ENCODE results near the gene TMEM184A. TPM values are rescaled to one million over a fixed set of nuclear protein-coding genes. Genes with fewer than 3 reads are reported as not detected.

The TMEM184A gene
- total RNA-seq, 1 donor from 2014 or later: not detected

DNA sequence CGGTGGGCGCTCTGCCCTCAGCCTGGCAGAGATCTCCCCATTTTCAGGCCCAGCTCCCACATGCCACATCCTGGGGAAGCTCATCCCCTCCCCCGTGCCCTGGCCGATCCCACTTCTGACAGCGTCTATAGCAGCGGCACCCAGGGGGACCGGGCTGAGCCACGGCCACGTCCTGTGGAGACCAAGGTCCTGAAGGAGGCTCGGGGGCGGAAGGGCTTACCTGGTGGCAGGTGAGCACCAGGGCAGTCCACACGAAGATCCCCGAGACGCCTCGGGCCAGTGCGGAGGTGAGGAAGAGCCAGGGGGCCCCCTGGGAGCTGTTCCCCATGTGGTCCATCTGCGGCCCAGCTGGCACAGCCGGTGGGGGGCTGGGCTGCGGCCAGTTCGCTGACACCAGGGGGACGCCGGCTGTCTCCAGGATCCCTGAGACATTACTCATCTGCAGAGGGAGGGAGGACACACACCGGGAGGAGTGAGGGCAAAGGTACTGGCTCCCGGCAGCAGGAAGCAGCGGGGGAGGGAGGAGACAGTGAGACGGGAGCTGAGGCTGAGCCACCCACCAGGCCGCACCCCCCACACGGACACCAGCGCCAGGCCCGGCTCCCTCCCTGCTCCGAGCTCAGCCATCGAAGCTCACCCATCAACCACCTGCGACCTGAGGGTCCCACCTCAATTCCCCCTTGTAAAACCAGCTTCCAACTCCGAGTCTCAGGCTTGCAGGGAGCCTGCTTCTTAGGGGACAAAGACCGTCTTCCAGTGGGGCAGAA is 776 bp downstream of the TMEM184A start:
- Mint-ChIP-seq H3K36me3 (ENCODE audit: low read depth) (no peaks in the 10 kb centered on the region), H3K27me3 (ENCODE audit: low read depth) (no peaks in the 10 kb centered on the region), H3K4me1 (no peaks in the 10 kb centered on the region), H3K27ac (ENCODE audit: unreplicated experiment) (no peak overlapping the region), H3K4me3 (no peak overlapping the region), H3K9me3 (no peaks in the 10 kb centered on the region)
- TF ChIP-seq, protein P1, sequence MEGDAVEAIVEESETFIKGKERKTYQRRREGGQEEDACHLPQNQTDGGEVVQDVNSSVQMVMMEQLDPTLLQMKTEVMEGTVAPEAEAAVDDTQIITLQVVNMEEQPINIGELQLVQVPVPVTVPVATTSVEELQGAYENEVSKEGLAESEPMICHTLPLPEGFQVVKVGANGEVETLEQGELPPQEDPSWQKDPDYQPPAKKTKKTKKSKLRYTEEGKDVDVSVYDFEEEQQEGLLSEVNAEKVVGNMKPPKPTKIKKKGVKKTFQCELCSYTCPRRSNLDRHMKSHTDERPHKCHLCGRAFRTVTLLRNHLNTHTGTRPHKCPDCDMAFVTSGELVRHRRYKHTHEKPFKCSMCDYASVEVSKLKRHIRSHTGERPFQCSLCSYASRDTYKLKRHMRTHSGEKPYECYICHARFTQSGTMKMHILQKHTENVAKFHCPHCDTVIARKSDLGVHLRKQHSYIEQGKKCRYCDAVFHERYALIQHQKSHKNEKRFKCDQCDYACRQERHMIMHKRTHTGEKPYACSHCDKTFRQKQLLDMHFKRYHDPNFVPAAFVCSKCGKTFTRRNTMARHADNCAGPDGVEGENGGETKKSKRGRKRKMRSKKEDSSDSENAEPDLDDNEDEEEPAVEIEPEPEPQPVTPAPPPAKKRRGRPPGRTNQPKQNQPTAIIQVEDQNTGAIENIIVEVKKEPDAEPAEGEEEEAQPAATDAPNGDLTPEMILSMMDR (conservative IDR thresholded peaks at IDR 0.05): no peak
- no peak for DNase-seq (ENCODE audit: low read depth, low spot score)

GRCh38 chr7:1554333-1555045 is 1.5 kb downstream of the TMEM184A start:
- Mint-ChIP-seq H3K36me3 (ENCODE audit: low read depth) (no peaks in the 10 kb centered on the region), H3K27ac (ENCODE audit: unreplicated experiment) (no peak overlapping the region), H3K4me3 (no peak overlapping the region), H3K4me1 (no peaks in the 10 kb centered on the region), H3K9me3 (no peaks in the 10 kb centered on the region), H3K27me3 (ENCODE audit: low read depth) (no peaks in the 10 kb centered on the region)
- DNase-seq (ENCODE audit: low read depth, low spot score): no peak
- TF ChIP-seq, protein P1 (conservative IDR thresholded peaks at IDR 0.05): no peak

DNA sequence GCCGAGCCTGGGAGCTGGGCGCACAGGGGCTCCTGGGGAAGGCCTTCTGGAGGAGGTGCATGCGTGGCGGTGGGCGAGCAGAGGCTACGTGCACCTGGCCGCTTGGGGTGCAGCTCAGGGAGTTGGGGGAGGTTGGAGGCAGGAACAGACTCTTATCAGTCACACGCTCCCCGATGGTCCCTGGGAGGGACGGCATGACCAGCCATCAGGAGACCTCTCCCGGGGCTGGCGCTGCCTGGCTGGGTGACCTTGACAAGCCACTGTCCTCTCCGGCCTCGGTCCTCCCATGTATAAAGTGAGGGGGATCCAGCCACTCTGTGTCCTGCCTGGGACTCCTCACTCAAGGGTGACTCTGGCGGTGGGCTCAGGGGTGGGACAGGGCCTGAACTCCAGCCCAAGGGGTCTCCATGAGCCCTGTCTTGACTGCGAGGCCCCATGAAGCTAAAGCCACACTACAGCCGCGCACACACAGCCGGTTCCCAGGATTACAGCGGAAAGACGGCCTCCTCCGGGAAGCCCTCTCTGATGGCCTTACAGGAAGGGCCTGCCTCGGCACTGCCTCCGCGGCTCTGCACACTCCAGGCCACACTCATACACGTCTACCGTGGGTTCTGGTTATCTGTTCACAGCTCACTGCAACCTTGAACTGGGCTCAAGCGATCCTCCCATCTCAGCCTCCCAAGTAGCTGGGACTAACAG is 2.3 kb downstream of the TMEM184A start:
- H3K4me1 Mint-ChIP-seq: no peaks in the 10 kb centered on the region
- DNase-seq (ENCODE audit: low read depth, low spot score): no peak
- no peaks in the 10 kb centered on the region for H3K9me3 Mint-ChIP-seq
- TF ChIP-seq, protein P1 (conservative IDR thresholded peaks at IDR 0.05): no peak
- H3K36me3 Mint-ChIP-seq (ENCODE audit: low read depth): no peaks in the 10 kb centered on the region
- no peaks in the 10 kb centered on the region for H3K27me3 Mint-ChIP-seq (ENCODE audit: low read depth)
- no peak overlapping the region for H3K27ac Mint-ChIP-seq (ENCODE audit: unreplicated experiment)
- H3K4me3 Mint-ChIP-seq: no peak overlapping the region

- H3K4me1 Mint-ChIP-seq: no peaks in the 10 kb centered on the region
- DNase-seq (ENCODE audit: low read depth, low spot score): no peak
- no peak overlapping the region for H3K27ac Mint-ChIP-seq (ENCODE audit: unreplicated experiment)
- H3K9me3 Mint-ChIP-seq: no peaks in the 10 kb centered on the region
- TF ChIP-seq, protein P1 (conservative IDR thresholded peaks at IDR 0.05): no peak
- no peaks in the 10 kb centered on the region for H3K27me3 Mint-ChIP-seq (ENCODE audit: low read depth)
- H3K4me3 Mint-ChIP-seq: no peak overlapping the region
- no peaks in the 10 kb centered on the region for H3K36me3 Mint-ChIP-seq (ENCODE audit: low read depth)
These were observed 3.8 kb downstream of the TMEM184A start for GRCh38 chr7:1552200-1552599.

GRCh38 chr7:1550846-1551155 is 5.2 kb downstream of the TMEM184A start:
- no peaks in the 10 kb centered on the region for H3K9me3 Mint-ChIP-seq
- DNase-seq (ENCODE audit: low read depth, low spot score): no peak
- no peak overlapping the region for H3K27ac Mint-ChIP-seq (ENCODE audit: unreplicated experiment)
- TF ChIP-seq, protein P1 (conservative IDR thresholded peaks at IDR 0.05): no peak
- H3K27me3 Mint-ChIP-seq (ENCODE audit: low read depth): no peaks in the 10 kb centered on the region
- no peaks in the 10 kb centered on the region for H3K4me1 Mint-ChIP-seq
- H3K36me3 Mint-ChIP-seq (ENCODE audit: low read depth): no peaks in the 10 kb centered on the region
- H3K4me3 Mint-ChIP-seq: no peak overlapping the region

All from neural crest cell (in vitro differentiated cells).